HG03066 (cell line): Measurements from ENCODE around the gene TTC8.

ENCODE experiments used
- ATAC-seq: cut with Tn5 transposase; IDR thresholded peaks from one replicate; pipeline ENCODE4 v1.9.1; 2021; ENCODE audit warnings: low read depth; ENCODE audit not compliant: unreplicated experiment

TTC8 gene

DNA sequence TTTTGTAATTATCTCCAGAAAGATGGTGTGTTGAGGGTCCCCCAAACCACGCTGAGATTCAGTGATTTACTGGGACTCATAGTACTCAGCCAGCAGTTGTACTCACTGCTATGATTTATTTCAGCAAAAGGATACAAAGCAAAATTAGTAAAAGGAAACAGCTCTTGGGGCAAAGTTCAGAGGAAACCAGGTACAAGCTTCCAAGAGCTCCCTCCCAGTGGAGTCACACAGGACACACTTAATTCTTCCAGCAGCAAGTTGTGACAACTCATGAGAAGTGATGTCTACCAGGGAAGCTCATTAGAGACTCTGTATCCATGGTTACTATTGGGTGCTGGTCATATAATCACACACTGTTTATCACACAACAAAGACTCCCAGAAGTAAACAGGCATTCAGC is 38.7 kb downstream of the TTC8 start:
- ATAC-seq, result no peak

DNA sequence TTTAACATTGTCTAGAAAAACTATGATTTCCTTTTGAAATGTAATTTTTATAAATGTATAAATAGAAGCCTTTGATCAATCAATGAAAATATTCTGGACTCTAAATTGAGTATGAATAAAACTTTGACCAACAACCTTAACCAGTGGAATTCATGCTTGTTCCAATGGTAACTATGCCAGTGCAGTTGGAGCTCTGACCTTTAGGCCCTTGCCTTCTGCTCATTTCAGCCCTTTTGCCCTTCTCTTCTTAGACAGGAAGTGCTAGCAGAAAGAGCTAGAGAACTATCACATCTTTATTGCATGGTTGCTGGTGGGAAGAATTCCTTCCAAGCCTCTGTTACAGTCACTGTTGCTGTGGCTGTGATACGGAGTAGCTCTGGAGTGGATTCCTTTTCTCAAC is 39.7 kb downstream of the TTC8 start:
- no peak for ATAC-seq

DNA sequence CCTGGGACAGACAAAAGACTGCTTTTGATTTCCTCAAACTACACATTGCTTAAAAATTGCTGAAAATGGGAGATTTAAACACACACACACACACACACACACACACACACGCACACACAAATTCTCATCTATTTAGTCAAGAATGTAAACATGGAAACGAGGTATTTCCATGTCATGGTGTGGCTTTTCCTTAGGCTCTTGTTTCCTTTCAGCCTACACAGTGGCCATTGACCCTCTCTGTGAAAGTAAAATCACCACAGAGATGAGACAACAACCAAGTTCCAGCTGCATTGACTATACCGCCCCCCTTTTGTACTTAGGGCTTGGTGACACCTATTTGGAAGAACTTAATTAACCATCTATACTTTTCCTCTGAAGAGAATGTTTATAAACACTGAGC is 41.9 kb downstream of the TTC8 start:
- ATAC-seq, result no peak

DNA sequence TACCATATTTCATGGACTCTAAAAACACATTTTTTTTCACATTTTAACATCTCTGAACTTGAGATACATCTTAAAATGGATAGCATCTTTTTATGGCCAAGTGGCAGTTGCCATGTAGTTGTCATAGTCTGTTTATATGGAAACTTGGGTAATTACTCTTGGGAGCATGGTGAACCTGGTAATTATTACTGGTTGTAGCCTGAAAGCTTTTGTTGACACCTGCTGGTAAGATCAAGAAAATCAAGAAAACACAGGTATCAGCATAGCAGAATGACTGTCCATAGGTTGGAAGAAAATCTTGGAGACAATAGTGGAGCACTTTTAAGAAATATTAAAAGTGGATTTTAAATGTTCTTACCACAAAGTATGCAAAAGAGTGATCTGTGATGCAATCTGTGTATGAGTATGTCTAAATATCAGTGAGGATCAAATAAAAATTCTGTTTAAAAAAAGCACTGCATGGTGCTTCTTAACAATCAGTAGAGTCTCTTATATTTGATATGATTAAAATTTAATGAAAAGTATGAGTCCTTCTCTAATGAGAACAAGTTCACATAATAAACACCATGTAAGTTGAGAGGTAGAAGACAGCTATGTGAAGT is 44.2 kb downstream of the TTC8 start:
- ATAC-seq, result no peak

DNA sequence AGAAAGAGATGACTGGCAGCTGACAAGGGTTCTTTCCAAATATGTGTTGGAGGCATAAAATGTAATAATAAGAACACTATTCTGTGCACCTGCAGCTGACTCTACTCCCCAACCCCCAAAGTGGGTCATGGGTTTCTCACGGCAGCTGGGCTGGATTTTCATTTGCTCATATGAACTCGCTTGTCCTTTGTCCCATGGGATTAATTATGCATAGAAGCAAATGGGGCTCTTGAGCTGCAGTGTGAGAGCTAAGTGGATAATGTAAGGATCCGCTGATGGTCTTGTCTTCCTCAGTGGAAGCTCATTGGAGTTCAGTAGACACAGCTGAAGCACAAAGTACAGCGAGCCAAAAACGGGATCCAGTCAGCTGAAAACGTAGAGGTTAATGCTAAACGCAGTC is 46.3 kb downstream of the TTC8 start:
- no peak for ATAC-seq

DNA sequence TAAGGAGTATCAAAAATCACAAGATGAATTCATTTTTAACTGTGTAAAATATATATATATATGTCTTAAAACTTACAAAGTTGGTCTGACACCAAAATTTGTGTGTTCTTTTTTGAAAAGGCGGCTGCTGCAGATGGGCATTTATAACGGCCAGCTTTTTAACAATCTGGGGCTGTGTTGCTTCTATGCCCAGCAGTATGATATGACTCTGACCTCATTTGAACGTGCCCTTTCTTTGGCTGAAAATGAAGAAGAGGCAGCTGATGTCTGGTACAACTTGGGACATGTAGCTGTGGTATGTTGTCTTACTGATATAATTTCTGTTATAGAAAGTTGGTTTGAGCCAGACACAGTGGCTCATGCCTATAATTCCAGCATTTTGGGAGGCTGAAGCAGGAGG is 47.0 kb downstream of the TTC8 start:
- ATAC-seq, result no peak

DNA sequence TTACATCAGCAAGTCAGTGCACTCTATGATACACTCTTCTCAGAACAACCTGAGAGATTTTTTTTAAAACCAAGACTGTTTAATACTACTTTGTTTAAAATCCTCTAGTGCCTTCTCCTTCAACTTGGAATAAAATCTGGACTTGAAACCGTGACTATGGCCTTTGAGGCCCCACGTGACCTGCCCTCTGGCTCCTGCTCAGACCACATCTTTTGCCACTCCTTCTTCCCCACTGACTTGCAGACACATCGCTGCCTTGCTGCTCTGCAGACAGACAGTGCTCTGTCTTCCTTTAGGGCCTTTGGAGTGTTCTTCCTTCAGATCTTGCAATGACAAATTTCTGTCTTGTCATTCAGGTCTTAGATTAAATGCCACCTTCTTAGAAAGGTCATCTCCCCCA is 48.5 kb downstream of the TTC8 start:
- ATAC-seq, result no peak

DNA sequence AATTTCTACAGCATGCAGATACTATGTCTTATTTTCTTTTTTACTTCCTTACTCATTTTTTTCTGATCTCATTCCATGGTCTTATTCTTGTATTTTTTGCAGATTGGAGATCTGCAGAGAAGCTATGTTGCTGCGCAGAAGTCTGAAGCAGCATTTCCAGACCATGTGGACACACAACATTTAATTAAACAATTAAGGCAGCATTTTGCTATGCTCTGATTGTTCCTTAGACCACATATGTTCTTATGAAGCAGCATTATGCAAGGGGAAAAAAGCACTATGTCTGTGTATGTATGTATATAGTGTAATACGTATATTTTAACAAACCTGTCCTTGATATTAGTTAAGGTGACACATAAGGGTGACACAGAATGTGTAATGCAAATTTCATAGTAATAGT is 52.7 kb downstream of the TTC8 start:
- no peak for ATAC-seq

DNA sequence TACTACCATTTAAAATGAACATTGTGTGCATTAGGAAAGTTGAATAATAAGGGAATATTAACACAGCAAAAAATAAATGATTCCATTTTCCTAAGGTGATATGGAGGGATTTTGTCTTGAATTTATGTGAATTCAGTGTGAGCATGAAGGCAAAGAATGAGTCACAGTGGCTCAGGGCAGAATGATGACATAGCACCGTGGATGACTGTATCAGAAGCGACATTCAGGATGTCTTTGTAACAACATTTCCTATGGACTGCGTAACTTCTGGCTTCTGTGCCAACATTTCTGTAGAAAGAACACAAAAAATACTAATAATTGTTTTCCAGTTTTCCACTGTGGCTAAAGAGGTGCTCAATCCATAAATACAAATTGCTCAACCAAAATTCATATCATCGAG is 54.6 kb downstream of the TTC8 start:
- ATAC-seq, result no peak

DNA sequence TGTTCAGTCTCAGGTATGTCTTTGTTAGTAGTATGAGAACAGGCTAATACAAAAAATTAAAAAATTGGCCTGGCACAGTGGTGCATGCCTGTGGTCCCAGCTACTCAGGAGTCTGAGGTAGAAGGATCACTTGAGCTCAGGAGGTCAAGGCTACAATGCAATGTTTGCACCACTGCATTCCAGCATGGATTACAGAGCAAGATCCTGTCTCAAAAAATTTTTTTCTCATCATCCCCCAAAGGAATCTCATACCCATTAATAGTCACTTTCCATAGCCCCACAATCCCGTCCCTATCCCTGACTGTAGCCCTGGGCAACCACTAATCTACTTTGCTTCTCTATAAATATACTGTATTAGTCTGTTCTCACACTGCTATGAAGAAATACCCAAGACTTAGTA is 57.8 kb downstream of the TTC8 start:
- ATAC-seq, result no peak

DNA sequence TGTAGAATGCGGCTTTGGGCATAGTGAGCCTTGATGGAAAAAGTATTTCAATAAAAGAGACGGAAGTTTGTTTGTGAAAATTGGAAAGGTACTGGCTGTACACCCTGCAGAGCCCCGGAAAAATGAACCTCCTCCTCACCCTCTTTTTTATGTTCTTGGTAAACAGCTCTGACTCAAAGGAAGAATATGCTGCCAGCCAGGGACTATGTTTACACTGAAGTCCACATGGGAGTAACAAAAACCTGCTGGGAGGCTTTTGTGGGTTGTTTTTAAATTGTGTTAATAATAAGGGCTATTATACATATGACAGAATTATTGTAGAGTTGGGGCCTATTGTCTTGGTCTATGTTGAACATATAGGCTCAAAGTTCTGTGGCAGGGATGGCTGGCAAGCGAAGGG is 70.7 kb downstream of the TTC8 start:
- no peak for ATAC-seq

DNA sequence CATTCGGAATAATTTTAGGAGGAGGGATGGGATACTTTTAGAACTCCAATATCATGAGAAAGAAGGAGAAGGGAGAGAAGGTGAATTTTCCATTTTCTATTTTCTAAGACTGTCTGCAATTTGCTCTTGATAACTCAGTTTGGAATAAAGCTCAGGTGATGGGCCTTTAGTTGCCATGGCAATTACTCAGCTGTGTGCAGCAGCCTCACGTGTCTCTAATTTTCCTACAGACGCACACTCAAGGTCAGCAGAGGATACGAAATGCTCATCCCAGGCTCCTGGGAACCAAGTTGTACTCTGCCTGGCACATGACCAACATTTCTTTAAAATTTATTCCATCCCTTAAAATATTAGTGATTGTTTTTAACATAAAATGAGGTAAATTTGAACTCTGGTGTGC is 76.7 kb downstream of the TTC8 start:
- ATAC-seq, result no peak

DNA sequence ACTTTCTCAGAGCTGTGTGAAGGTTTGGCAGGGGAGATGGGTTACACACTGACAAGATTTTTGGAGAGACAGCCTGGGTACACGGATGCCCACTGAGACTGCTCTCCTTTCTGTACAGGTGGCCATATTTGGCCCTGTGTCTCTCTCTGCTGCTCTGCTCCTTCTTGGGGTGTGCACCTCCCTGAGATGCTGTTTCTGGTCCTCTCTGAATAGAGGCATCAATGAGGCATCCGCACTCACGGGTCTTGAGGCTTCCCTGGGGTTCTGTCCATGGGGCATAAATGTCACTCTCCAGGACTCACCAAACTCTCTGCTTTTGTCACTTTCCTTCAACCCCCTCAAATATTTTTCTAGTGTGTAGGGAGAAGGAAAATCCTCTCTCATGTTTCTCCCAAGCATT is 77.5 kb downstream of the TTC8 start:
- ATAC-seq, result no peak

DNA sequence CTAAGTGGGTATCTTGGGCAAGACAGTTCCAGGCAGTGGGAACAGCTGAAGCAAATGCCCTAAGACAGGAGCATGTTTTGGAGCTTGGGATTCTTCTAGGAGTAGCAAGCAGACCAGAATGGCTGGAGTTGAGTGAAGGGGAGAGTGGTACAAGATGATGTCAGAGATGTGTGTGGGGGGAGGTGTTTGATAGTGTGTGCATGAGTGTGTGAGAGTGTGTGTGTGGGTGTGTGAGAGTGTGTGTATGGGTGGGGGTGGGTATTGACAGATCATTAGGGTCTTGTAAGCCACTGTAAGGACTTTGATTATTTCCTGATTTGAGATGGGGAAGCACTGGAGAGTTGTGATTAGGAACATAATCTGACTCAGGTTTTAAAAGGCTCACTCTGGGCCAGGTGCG is 78.4 kb downstream of the TTC8 start:
- no peak for ATAC-seq

DNA sequence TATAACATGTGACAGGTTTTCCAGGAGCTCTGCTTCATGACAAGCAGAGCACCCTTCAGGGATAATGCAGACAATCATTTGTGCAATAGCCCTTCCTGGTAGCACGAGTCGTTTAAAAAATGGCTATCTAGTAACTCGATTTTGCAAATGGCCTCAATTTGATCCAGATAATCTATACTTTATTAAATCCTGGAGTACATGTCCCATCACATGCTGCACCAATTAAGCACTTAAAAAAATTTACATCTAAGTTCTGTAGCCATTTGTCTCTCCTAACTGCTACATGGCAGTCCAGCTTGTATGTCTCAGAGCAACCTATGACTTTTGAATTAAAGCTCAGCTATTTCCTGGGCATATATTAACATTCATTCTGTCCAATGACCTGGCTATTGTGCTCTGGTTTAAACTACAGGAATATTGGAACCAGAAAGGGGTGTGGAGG is 79.8 kb downstream of the TTC8 start:
- ATAC-seq, result no peak

DNA sequence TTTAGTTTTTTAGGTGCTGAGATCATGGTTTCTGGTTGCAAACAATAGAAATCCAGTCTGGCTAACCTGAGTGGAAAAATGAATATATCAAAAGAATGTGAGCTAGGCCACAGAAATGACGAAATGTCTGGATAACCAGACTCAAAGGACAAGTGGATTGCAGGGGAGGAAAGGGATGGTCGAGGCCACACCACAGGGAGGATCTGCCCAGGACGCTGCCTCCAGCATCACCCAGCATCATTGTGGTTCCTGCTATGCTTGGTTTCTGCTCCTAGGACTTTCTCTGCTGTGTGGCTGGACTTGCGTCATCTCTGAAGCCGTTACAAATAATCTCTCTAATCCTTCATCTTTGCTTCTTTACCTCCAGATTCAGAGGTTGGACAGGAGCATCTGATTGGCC is 80.4 kb downstream of the TTC8 start:
- no peak for ATAC-seq

DNA sequence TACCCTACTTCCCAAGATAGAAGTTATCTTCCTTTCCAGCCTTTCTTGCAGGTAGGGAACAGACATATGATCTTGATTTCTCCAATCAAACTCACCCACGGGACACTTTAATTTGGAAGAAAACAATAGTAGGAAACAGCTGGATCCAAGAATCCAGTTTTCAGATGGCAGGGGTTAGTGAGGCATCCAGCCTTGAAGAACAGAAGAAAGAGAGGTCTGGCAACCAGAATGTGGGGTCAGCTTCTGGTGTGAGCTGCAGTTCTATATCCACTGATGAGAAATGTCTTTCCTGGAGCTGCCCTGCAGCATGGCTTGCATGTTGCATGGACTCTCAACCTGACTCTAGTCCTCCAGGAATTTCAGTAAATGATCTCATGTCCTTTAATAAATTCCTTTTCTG is 83.8 kb downstream of the TTC8 start:
- ATAC-seq, result no peak

DNA sequence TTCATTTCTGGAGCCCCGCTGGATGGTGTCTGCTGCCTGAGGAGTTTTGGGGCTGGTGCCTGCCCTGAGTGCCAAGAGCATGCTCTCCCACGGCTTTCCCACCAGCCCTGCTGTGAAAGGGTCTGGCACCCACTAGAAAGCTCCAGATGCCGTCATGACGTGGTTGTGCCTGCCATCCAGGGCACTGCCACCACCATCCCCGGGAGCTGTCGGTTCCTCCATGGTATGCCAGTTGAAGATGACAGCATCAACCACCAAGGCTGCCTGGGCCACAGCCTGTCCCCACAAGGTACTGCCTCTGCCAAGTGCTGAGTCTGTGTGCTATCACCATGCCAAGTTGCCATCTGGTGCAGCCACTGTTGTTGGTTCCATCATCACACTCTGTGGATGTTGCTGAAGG is 85.9 kb downstream of the TTC8 start:
- no peak for ATAC-seq

DNA sequence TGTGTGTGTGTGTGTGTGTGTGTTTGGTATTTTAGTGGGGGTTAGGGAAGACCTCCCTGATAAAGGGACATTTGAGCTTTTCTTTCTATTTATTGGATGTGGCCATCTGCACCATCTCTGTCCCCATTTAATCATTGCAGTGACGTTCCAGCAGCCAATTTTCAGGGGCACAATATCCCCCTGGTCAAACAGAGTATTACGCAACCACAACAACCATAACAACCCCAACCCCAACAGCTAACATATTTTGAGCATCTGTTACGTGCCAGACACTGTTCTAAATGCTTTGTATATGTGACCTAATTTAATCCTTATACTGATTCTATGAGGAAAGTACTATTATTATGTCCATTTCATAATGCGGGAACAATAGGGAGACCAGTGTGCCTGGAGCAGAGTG is 87.4 kb downstream of the TTC8 start:
- no peak for ATAC-seq

DNA sequence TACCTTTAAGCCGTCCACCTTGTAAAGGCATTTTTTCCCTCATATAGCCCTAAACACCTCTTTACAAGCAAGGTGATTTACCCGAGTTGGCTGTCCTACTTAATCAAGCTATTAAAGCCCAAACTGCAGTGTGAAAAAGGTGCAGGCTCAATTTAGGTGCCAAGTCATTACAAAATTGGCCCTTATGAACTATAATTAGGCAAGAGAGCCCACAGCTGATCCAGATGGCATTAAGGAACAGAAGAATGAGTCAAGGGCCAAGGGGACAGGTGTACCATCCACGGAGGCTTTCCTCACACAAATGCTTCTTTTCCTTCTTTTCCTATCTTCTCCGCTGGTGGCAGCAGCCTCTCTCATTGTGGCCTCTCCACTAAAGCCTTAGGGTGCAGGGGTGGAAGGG is 90.5 kb downstream of the TTC8 start:
- no peak for ATAC-seq

DNA sequence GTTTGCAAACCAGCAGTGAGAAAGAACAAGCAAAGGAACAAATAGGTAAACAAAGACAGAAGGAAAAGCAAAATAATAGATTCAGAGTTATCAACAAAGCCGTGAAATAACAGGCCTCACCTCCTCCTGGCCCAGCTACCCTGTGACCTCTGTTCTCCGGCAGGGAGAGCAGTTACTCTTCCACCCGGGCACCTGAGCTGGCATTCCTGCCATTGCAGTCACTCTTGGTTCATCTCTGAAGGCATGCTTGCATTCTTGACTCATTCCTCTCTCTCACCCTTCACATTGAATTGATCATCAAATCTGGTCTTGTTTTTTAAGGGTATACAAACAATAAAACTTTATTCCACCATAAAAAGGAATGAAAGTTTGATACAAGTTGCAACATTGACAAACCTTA is 95.1 kb downstream of the TTC8 start:
- no peak for ATAC-seq
